Sciatic nerve (tissue), 2 donors: ENCODE results near the gene ARHGAP1. TPM values are rescaled to one million over a fixed set of nuclear protein-coding genes. Genes with fewer than 3 reads are reported as not detected.
A peak's percentile ranks its signal among the peaks of the same experiment; 100 is the strongest.

Experiments used
- ATAC-seq: fragments of 200-7000 bp; cut with Tn5 transposase; one replicate; pipeline ENCODE4 v1.9.1; 2020; ENCODE audit warnings: mild to moderate bottlenecking, moderate library complexity
- DNase-seq: peaks from one replicate; pipeline ENCODE4 v3.0.0-alpha.2; 2020; ENCODE audit warnings: low spot score
- intact Hi-C: fragments of 100-400 bp; cut with DNase I; formaldehyde crosslinking; loops from one replicate; pipeline ENCODE4 v1.14.2; 2022
- total RNA-seq: library from RNA; stranded (reverse); fragmentation: NEBNext Ultra II Directional; extraction: Animal tissue kit (Norgen Biotek cat#: 25700); gene quantifications from one replicate; pipeline ENCODE4 v1.2.1, GENCODE V29; 2021
- donor health status: DM: no; HTN: no; CAD: no.
- donor health status: DM: no; HTN: no; CAD: no.

ARHGAP1 gene
- total RNA-seq, 1 donor from 2014 or later: 78.6 TPM

- DNase-seq (no peak), ATAC-seq (no peak)
- intact Hi-C loops: no loop called here
Observed at GRCh38 chr11:46662366-46662765, 38.1 kb downstream of the ARHGAP1 start.

GRCh38 chr11:46661836-46662235 lies 38.6 kb downstream of the ARHGAP1 start:
- ATAC-seq (no peak), DNase-seq (no peak)
- intact Hi-C loops: no loop called here

GRCh38 chr11:46659908-46660307 lies 40.5 kb downstream of the ARHGAP1 start:
- DNase-seq (no peak), ATAC-seq (peak; percentile 85)
- intact Hi-C loops: no loop called here

- DNase-seq: no peak
- ATAC-seq: peak; percentile 77
- intact Hi-C loops: no loop called here
Observed at GRCh38 chr11:46658259-46658658, 42.2 kb downstream of the ARHGAP1 start.

- no peak for ATAC-seq
Observed at GRCh38 chr11:46657186-46657585, 43.2 kb downstream of the ARHGAP1 start.

GRCh38 chr11:46655631-46656030 lies 44.8 kb downstream of the ARHGAP1 start:
- DNase-seq (no peak), ATAC-seq (no peak)
- intact Hi-C loops: no loop called here

More at GRCh38 chr11:46657186-46657585, 43.2 kb downstream of the ARHGAP1 start:
- DNase-seq: no peak
- intact Hi-C loops: no loop called here

- DNase-seq (peak; percentile 71), ATAC-seq (peak; percentile 97)
- intact Hi-C loops: no loop called here
Observed at GRCh38 chr11:46649180-46649738, 51.2 kb downstream of the ARHGAP1 start.

GRCh38 chr11:46643986-46644385 lies 56.4 kb downstream of the ARHGAP1 start:
- intact Hi-C loops: no loop called here
- DNase-seq (no peak), ATAC-seq (no peak)

GRCh38 chr11:46643531-46643930 lies 56.9 kb downstream of the ARHGAP1 start:
- DNase-seq: no peak
- intact Hi-C loops: no loop called here
- ATAC-seq: no peak

- DNase-seq (no peak), ATAC-seq (no peak)
- intact Hi-C loops: no loop called here
Observed at GRCh38 chr11:46642627-46643335, 57.6 kb downstream of the ARHGAP1 start.

- no peak for ATAC-seq
- intact Hi-C loops: no loop called here
- no peak for DNase-seq
Observed at GRCh38 chr11:46641639-46642038, 58.8 kb downstream of the ARHGAP1 start.

GRCh38 chr11:46640036-46640788 lies 60.2 kb downstream of the ARHGAP1 start:
- intact Hi-C loops: no loop called here
- ATAC-seq (no peak), DNase-seq (no peak)

GRCh38 chr11:46639197-46639839 lies 61.1 kb downstream of the ARHGAP1 start:
- DNase-seq (no peak), ATAC-seq (no peak)
- intact Hi-C loops: no loop called here

- ATAC-seq: no peak
Observed at GRCh38 chr11:46637546-46637945, 62.9 kb downstream of the ARHGAP1 start.

GRCh38 chr11:46635557-46636139 lies 64.8 kb downstream of the ARHGAP1 start:
- intact Hi-C loops: no loop called here
- DNase-seq: no peak
- ATAC-seq: no peak

More at GRCh38 chr11:46637546-46637945, 62.9 kb downstream of the ARHGAP1 start:
- intact Hi-C loops: no loop called here
- DNase-seq: no peak

GRCh38 chr11:46633291-46634217 lies 66.9 kb downstream of the ARHGAP1 start:
- ATAC-seq (no peak), DNase-seq (no peak)
- intact Hi-C loops: no loop called here

GRCh38 chr11:46632502-46632901 lies 67.9 kb downstream of the ARHGAP1 start:
- ATAC-seq (no peak), DNase-seq (no peak)
- intact Hi-C loops: no loop called here

GRCh38 chr11:46631676-46632075 lies 68.7 kb downstream of the ARHGAP1 start:
- no peak for ATAC-seq
- no peak for DNase-seq
- intact Hi-C loops: no loop called here
